A549 treated with RU486 at 1 μM for 4 hours (cell line): ENCODE results near the gene KIF1B. TPM values are rescaled to one million over a fixed set of nuclear protein-coding genes. Genes with fewer than 3 reads are reported as not detected.

Source experiments
- total RNA-seq: library from RNA; stranded (reverse); fragments of 200-300 nt; extraction: Qiagen RNA extraction; gene quantifications from 5 replicates; pipeline ENCODE4 v1.2.3, GENCODE V29; 2022; ENCODE audit warnings: low read depth

The KIF1B gene
- 7.6 to 14.4 TPM (median 13.8 TPM) in 5 replicates for total RNA-seq

GRCh38 chr1:10209905-10210810 lies at the start of gene KIF1B:
Gene KIF1B, plus strand, starts transcription at chr1:10210570. Its CDS starts 21,759 bp downstream, at chr1:10232329.

DNA sequence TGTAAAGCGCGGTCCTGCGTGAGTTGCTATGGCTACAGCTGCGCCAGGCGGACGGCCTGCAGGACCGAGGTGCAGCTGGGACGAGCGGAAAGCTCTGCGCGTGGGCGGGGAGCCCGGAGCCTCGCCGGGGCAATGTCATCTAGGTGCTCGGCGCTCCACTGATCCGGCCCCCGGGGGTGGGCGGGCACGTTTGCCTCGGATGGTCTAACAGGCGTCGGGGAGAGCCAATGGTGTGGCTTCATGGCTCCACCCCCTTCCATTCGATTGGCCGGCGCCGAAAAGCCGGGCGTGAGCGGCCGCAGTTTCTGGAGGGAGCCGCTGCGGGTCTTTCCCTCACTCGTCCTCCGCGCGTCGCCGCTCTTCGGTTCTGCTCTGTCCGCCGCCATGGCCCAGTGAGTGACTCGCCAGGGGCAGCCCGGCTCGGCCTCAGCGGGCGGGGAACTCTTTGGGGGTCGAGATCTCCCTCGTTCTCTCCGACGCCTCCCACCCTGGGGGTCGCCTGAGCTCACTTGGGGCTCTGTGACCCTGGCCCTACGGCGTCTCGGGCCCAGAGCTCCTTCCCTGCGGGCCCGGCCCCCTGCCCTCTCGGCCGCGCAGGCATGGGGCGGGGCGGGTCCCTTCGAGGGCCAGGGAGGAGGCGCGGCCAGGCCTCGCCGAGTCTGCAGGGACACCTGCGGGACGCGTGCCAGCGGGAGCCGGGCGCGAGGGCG lies 188.5 kb downstream of the KIF1B start, which contains the start of gene PGD:
Gene PGD (plus strand): TSS at position 331 of the 710 bp plus-strand sequence. CDS start 54 bp downstream, at position 385.

GRCh38 chr1:10430216-10431069 lies 220.1 kb downstream of the KIF1B start, which contains the start of gene CENPS:
Gene CENPS, plus strand, starts transcription at chr1:10430433. Its CDS starts 85 bp downstream, at chr1:10430518.

Other genes with a start within 250 kb of the KIF1B start
- 5.4 to 6.3 TPM (median 5.7 TPM) in 5 replicates for gene RBP7, start 213.3 kb upstream of the KIF1B start, total RNA-seq
- gene UBE4B, start 177.6 kb upstream of the KIF1B start, total RNA-seq = 13.0 to 13.7 TPM (median 13.4 TPM) in 5 replicates
- gene PGD, start 188.5 kb downstream of the KIF1B start, total RNA-seq = 1,089 to 1,195 TPM (median 1,141 TPM) in 5 replicates
- 29.2 to 32.8 TPM (median 32.1 TPM) in 5 replicates for gene CENPS, start 219.9 kb downstream of the KIF1B start, total RNA-seq
- 0.18 to 0.49 TPM (median 0.36 TPM) in 4 of 5 replicates, not detected in the other for gene CORT, start 239.5 kb downstream of the KIF1B start, total RNA-seq